Heart left ventricle (tissue), 13 donors: ENCODE results near the gene SPSB3.

Source experiments
- POLR2A ChIP-seq, 2 donors: fragments of 450-650 bp; IDR thresholded peaks; one replicate each; pipeline ENCODE4 v1.6.1; 2017; ENCODE audit warnings: antibody characterized with exemption in 2 of 2, mild to moderate bottlenecking in 2 of 2, moderate library complexity in 2 of 2
- TF ChIP-seq, protein P1 (sequence below), 12 donors: fragments of 200-600 bp; sonication (generic) in 4 of 12; IDR thresholded peaks; one replicate each; pipeline versions ENCODE4 v1.5.0 to v1.8.0; 2018 to 2022; ENCODE audit warnings: antibody characterized with exemption in 12 of 12, mild to moderate bottlenecking in 5 of 12
- donor health status: ischemic (EF 13 %, LVEDD 7.1; RV severe dilation, severe dysfunction).
- donor health status: DM: no; HTN: yes; CAD: no.
- donor health status: DM: no; HTN: no; CAD: no.
- donor health status: ischemic (EF 25% LVEDD 6.9; RV normal size, moderate dysfunction).
- donor health status: ischemic (EF 25% LVEDD 5.7; RV mildly dilated, moderate dysfunction).
- donor health status: ischemic (EF 35%, LVEDD 5.7; RV mildly dilated, moderate dysfunction).
- donor health status: nonischemic (EF 11% LVEDD 7.7; RV severe dilation, severe dysfunction).
- donor health status: DM: yes; HTN: yes; CAD: no.
- donor health status: PGD.
- donor health status: ischemic (EF 29% LVEDD 5.4; RV normal size, mild dysfunction).
- donor health status: nonischemic (EF 23%, LVEDD 6.1; RV moderate dilation, normal function).

DNA sequence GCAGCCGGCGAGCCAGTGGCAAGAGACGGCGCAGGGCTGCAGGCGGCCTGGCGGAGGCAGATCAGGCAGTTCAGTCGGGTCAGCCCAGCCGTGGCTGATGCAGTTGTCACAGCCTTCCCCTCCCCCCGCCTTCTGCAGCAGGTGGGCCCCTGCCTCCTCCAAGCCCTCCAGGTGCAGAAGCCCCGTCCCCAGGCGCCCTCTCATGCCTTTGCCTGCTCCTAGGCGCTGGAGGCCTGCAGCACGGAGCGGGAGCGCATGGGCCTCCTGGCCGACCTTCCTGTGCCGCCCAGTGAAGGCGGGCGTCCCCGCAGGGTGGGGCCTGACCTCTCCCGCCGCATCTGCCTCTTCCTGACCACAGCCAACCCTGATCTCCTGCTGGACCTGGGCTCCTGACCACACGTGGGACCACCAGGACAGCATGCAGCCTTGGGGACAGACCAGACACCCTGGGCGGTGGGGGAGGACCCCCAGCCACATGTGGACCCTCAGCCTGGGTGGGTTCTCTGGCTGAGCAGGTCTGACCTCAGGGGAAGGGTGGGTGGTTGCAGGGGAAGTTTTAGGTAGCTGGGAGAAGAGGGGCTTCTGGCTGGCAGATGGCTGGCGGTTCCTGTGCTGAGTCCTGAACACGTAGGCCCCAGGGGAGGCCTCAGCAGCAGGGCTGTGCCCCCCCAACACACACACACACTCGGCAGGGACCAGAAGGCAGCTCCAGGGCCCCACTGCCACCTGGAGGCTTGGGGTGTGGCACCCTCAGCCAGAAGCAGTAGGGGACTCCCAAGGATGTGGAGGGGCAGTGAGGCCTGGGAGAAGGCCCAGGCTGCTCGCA, 6.3 kb downstream of the SPSB3 start:
- no peak for TF ChIP-seq POLR2A (IDR thresholded peaks at IDR 0.05)
- TF ChIP-seq, protein P1, sequence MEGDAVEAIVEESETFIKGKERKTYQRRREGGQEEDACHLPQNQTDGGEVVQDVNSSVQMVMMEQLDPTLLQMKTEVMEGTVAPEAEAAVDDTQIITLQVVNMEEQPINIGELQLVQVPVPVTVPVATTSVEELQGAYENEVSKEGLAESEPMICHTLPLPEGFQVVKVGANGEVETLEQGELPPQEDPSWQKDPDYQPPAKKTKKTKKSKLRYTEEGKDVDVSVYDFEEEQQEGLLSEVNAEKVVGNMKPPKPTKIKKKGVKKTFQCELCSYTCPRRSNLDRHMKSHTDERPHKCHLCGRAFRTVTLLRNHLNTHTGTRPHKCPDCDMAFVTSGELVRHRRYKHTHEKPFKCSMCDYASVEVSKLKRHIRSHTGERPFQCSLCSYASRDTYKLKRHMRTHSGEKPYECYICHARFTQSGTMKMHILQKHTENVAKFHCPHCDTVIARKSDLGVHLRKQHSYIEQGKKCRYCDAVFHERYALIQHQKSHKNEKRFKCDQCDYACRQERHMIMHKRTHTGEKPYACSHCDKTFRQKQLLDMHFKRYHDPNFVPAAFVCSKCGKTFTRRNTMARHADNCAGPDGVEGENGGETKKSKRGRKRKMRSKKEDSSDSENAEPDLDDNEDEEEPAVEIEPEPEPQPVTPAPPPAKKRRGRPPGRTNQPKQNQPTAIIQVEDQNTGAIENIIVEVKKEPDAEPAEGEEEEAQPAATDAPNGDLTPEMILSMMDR (IDR thresholded peaks at IDR 0.05): no peak
